Measurements from ENCODE around the gene ABCC6. TPM values are rescaled to one million over a fixed set of nuclear protein-coding genes. Genes with fewer than 3 reads are reported as not detected.
"Not testable (repeated sequence)": the region's sequence is repeated elsewhere in the genome, so short reads cannot be mapped to it uniquely, and the experiment has no call there.

ABCC6 gene
- total RNA-seq, 1 experiment from 2014 or later: 44.6 TPM

- H3K27me3 ChIP-seq (replicated peaks; ENCODE audit: control insufficient read depth, insufficient read depth, low read length); intact Hi-C loops (cut with micrococcal nuclease; ENCODE audit: unreplicated experiment); H3K36me3 Mint-ChIP-seq (ENCODE audit: insufficient read depth, unreplicated experiment); H3K4me3 ChIP-seq (ENCODE audit: low read depth, low read length); H3K4me3 Mint-ChIP-seq (ENCODE audit: unreplicated experiment); DNase-seq; H3K9me3 ChIP-seq; H3K27me3 Mint-ChIP-seq (ENCODE audit: insufficient read depth, unreplicated experiment); H3K4me1 Mint-ChIP-seq (ENCODE audit: low read depth, unreplicated experiment); BruUV-seq (replicated peaks); POLR2A ChIA-PET; CTCF ChIA-PET; H3K27ac Mint-ChIP-seq (ENCODE audit: unreplicated experiment); H3K36me3 ChIP-seq (ENCODE audit: control insufficient read depth, insufficient read depth, low read length); H3K4me1 ChIP-seq; H3K9me3 Mint-ChIP-seq (ENCODE audit: unreplicated experiment): not testable (repeated sequence)
These were observed 26.5 kb upstream of the ABCC6 start for GRCh38 chr16:16249621-16250330.

- CTCF ChIA-PET; H3K4me3 Mint-ChIP-seq (ENCODE audit: unreplicated experiment); H3K4me1 ChIP-seq; H3K9me3 Mint-ChIP-seq (ENCODE audit: unreplicated experiment); BruUV-seq (replicated peaks); H3K4me1 Mint-ChIP-seq (ENCODE audit: low read depth, unreplicated experiment); H3K27me3 ChIP-seq (replicated peaks; ENCODE audit: control insufficient read depth, insufficient read depth, low read length); H3K36me3 ChIP-seq (ENCODE audit: control insufficient read depth, insufficient read depth, low read length); H3K36me3 Mint-ChIP-seq (ENCODE audit: insufficient read depth, unreplicated experiment); H3K27ac Mint-ChIP-seq (ENCODE audit: unreplicated experiment); intact Hi-C loops (cut with micrococcal nuclease; ENCODE audit: unreplicated experiment); H3K4me3 ChIP-seq (ENCODE audit: low read depth, low read length); H3K27me3 Mint-ChIP-seq (ENCODE audit: insufficient read depth, unreplicated experiment); H3K9me3 ChIP-seq; DNase-seq; POLR2A ChIA-PET: not testable (repeated sequence)
These were observed 24.1 kb upstream of the ABCC6 start for GRCh38 chr16:16247439-16247838.

GRCh38 chr16:16246578-16247262 is 23.4 kb upstream of the ABCC6 start:
- H3K36me3 Mint-ChIP-seq (ENCODE audit: insufficient read depth, unreplicated experiment); H3K27me3 ChIP-seq (replicated peaks; ENCODE audit: control insufficient read depth, insufficient read depth, low read length); H3K36me3 ChIP-seq (ENCODE audit: control insufficient read depth, insufficient read depth, low read length); H3K4me1 Mint-ChIP-seq (ENCODE audit: low read depth, unreplicated experiment); H3K4me3 ChIP-seq (ENCODE audit: low read depth, low read length); H3K9me3 Mint-ChIP-seq (ENCODE audit: unreplicated experiment); intact Hi-C loops (cut with micrococcal nuclease; ENCODE audit: unreplicated experiment); H3K27me3 Mint-ChIP-seq (ENCODE audit: insufficient read depth, unreplicated experiment); DNase-seq; BruUV-seq (replicated peaks); H3K9me3 ChIP-seq; H3K27ac Mint-ChIP-seq (ENCODE audit: unreplicated experiment); POLR2A ChIA-PET; H3K4me3 Mint-ChIP-seq (ENCODE audit: unreplicated experiment); H3K4me1 ChIP-seq; CTCF ChIA-PET: not testable (repeated sequence)

- H3K36me3 ChIP-seq (ENCODE audit: control insufficient read depth, insufficient read depth, low read length); H3K36me3 Mint-ChIP-seq (ENCODE audit: insufficient read depth, unreplicated experiment); DNase-seq; BruUV-seq (replicated peaks); H3K4me3 Mint-ChIP-seq (ENCODE audit: unreplicated experiment); intact Hi-C loops (cut with micrococcal nuclease; ENCODE audit: unreplicated experiment); H3K4me1 Mint-ChIP-seq (ENCODE audit: low read depth, unreplicated experiment); H3K9me3 Mint-ChIP-seq (ENCODE audit: unreplicated experiment); POLR2A ChIA-PET; H3K9me3 ChIP-seq; H3K27me3 ChIP-seq (replicated peaks; ENCODE audit: control insufficient read depth, insufficient read depth, low read length); H3K4me1 ChIP-seq; H3K27ac Mint-ChIP-seq (ENCODE audit: unreplicated experiment); CTCF ChIA-PET; H3K4me3 ChIP-seq (ENCODE audit: low read depth, low read length); H3K27me3 Mint-ChIP-seq (ENCODE audit: insufficient read depth, unreplicated experiment): not testable (repeated sequence)
These were observed 20.6 kb upstream of the ABCC6 start for GRCh38 chr16:16243886-16244285.

GRCh38 chr16:16240667-16241066 is 17.4 kb upstream of the ABCC6 start:
- H3K36me3 Mint-ChIP-seq (ENCODE audit: insufficient read depth, unreplicated experiment); H3K9me3 ChIP-seq; BruUV-seq (replicated peaks); CTCF ChIA-PET; intact Hi-C loops (cut with micrococcal nuclease; ENCODE audit: unreplicated experiment); H3K4me3 Mint-ChIP-seq (ENCODE audit: unreplicated experiment); H3K9me3 Mint-ChIP-seq (ENCODE audit: unreplicated experiment); H3K4me3 ChIP-seq (ENCODE audit: low read depth, low read length); H3K27me3 Mint-ChIP-seq (ENCODE audit: insufficient read depth, unreplicated experiment); H3K27ac Mint-ChIP-seq (ENCODE audit: unreplicated experiment); POLR2A ChIA-PET; H3K27me3 ChIP-seq (replicated peaks; ENCODE audit: control insufficient read depth, insufficient read depth, low read length); H3K4me1 ChIP-seq; H3K4me1 Mint-ChIP-seq (ENCODE audit: low read depth, unreplicated experiment); DNase-seq; H3K36me3 ChIP-seq (ENCODE audit: control insufficient read depth, insufficient read depth, low read length): not testable (repeated sequence)

GRCh38 chr16:16237738-16238137 is 14.4 kb upstream of the ABCC6 start:
- BruUV-seq (replicated peaks); CTCF ChIA-PET; DNase-seq; H3K36me3 ChIP-seq (ENCODE audit: control insufficient read depth, insufficient read depth, low read length); H3K9me3 ChIP-seq; H3K9me3 Mint-ChIP-seq (ENCODE audit: unreplicated experiment); H3K27ac Mint-ChIP-seq (ENCODE audit: unreplicated experiment); H3K4me1 ChIP-seq; H3K27me3 ChIP-seq (replicated peaks; ENCODE audit: control insufficient read depth, insufficient read depth, low read length); POLR2A ChIA-PET; H3K36me3 Mint-ChIP-seq (ENCODE audit: insufficient read depth, unreplicated experiment); H3K4me3 Mint-ChIP-seq (ENCODE audit: unreplicated experiment); H3K27me3 Mint-ChIP-seq (ENCODE audit: insufficient read depth, unreplicated experiment); H3K4me1 Mint-ChIP-seq (ENCODE audit: low read depth, unreplicated experiment); H3K4me3 ChIP-seq (ENCODE audit: low read depth, low read length); intact Hi-C loops (cut with micrococcal nuclease; ENCODE audit: unreplicated experiment): not testable (repeated sequence)

- H3K27me3 ChIP-seq (replicated peaks; ENCODE audit: control insufficient read depth, insufficient read depth, low read length); BruUV-seq (replicated peaks); H3K4me3 Mint-ChIP-seq (ENCODE audit: unreplicated experiment); H3K4me1 ChIP-seq; H3K27me3 Mint-ChIP-seq (ENCODE audit: insufficient read depth, unreplicated experiment); H3K4me3 ChIP-seq (ENCODE audit: low read depth, low read length); H3K4me1 Mint-ChIP-seq (ENCODE audit: low read depth, unreplicated experiment); H3K36me3 ChIP-seq (ENCODE audit: control insufficient read depth, insufficient read depth, low read length); H3K27ac Mint-ChIP-seq (ENCODE audit: unreplicated experiment); DNase-seq; H3K9me3 Mint-ChIP-seq (ENCODE audit: unreplicated experiment); CTCF ChIA-PET; POLR2A ChIA-PET; H3K36me3 Mint-ChIP-seq (ENCODE audit: insufficient read depth, unreplicated experiment); intact Hi-C loops (cut with micrococcal nuclease; ENCODE audit: unreplicated experiment); H3K9me3 ChIP-seq: not testable (repeated sequence)
These were observed 13.8 kb upstream of the ABCC6 start for GRCh38 chr16:16237071-16237470.

Measured in Caco-2 (cell line).